LNCAP (cell line): ENCODE results near the gene CAD.

Experiments used
- CTCF ChIP-seq: fragments of 450-650 bp; IDR thresholded peaks from 2 replicates; pipeline ENCODE4 v1.5.1; 2017; ENCODE audit warnings: mild to moderate bottlenecking

The CAD gene

GRCh38 chr2:27264753-27265535, 47.8 kb downstream of the CAD start:
- TF ChIP-seq CTCF, result no peak

DNA sequence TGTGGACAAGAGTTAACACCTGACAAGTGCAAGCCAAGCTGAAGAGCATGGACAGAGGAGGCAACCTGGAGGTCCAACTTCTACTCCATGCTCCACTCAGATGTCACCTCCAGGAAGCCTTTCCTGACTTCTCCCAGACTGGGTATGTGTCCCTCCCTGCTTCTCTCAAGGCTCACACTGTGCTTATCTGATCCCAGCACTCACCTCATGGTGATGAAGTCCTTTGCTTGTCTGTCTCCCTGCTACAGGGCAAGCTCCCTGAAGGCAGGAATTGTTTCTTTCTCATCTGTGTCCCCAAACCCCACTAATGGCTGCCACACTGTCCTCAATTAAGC, 48.3 kb downstream of the CAD start:
- TF ChIP-seq CTCF, result no peak

DNA sequence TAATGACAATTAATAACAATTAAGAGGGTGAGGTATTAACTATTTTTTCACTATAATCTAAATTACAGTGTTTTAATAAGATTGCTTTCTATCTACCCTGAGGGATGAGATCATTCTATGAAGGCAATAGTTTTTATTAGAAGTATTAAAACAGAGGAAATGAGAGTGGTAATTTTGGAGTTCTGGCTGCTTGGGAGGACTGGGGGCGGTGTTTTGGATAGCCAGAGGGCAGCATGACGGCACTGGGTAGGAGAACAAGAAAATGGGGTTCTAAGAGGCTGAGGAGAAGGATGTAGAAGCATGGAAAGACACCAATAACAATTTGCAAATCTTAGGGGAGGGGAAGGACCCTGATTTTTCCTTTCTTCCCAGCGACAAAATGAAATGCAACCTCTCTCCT, 53.0 kb downstream of the CAD start:
- no peak for TF ChIP-seq CTCF

- no peak for TF ChIP-seq CTCF
Observed at GRCh38 chr2:27270670-27271069, 53.5 kb downstream of the CAD start.

DNA sequence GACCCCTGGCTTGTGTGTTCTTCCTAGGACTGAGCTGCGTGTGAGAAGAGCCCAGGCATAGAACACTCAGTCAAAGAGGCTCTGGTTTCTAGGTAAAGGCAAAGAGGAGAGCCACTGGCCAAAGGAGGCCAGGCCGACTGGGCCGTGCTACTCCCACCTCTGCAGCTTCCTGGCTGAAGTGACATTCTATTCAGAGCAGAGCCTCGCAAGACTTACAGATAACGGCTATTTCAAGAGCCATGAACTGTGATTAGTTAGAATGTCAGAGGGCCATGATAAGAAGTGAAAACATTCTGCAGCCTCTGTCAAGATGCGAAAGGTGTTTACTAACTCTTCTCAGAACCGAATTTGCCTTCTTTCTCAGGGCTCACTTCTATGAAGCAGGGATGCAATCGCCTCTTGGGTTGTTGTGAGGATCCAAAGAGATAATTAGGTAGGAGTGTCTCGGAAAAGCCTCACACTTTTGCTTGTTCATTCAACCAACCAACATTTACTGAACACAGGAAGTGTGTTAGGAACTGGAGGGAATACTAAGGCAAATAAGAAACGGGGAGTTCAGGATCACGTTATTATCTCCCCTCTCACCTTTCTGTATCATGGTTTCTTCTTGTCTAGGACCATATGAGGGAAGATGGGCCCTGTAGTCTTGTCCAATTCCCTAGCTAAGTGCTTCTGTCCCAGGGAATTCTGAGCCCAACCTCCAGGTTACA, 54.6 kb downstream of the CAD start:
- TF ChIP-seq CTCF, result no peak

DNA sequence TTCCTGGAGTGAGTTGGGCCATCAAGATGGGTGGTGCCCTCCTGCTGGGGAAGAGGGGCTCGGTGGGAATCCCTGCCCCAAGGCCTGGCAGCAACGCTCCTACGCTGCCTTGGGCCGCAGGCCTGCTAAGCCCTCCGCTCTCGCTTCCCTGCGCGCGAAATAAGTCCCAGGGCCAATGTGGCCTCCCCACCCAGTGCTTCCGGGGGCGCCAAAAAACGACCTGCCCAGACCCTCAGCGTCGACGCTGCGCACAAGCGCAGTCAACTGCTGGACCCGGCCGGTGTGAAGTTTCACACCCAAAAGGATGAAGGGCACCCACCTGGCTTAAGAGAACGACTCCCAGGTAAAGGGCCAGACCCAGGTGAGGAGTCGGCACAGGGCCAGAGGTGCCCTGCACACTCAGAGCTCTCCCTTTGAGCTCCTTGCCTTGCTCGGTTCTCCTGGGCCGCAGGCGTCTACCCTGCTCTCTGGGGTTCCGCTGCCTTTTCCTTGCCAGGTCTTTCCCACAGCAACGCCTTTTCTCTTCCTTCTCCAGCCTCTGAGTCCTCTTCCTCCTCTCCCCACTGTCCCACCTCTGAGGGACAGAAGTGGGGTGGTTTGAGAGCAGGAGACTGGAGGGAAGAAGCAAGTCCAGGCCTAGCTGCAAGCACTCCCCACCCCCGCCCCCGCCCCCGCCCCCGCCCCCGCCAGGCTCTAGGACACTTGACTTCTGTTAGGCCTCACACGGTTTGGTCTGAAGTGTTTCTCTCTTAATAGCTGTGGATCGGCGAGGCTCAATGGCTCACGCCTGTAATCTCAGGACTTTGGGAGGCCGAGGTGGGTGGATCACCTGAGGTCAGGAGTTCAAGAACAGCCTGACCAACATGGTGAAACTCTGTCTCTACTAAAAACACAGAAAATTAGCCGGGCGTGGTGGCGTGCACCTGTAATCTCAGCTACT, 58.3 kb downstream of the CAD start, which contains the start of gene DNAJC5G:
Gene DNAJC5G, plus strand, starts transcription at position 223 of the 940 bp plus-strand sequence. CDS start 1,296 bp downstream, outside the sequence.
- no peak for TF ChIP-seq CTCF

DNA sequence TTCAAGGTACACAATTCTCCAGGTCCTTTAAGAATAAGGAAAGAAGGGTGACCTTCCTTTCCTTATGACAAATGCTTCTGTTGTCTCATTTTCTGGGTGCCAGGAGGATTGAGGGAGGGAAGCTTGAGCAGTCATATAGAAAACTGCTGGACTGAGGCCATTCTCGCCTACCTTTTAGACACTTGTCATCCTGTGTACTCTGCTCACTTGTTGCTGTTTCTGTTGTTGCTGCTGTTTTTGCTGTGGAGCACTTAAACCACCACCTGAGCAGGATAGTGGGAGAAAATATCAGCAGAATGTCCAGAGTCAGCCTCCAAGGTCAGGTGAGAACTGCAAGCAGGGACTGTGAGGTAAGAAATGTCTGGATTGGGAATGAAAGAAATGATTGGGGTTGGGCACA, 60.8 kb downstream of the CAD start:
- TF ChIP-seq CTCF, result no peak
